Smooth muscle cell (in vitro differentiated cells): ENCODE data around the gene TMEM72. TPM values are rescaled to one million over a fixed set of nuclear protein-coding genes. Genes with fewer than 3 reads are reported as not detected.

Experiments
- DNase-seq: peaks from one replicate; lab custom pipeline; 2025; ENCODE audit not compliant: unreplicated experiment; lab: John Stamatoyannopoulos, UW
- H2AFZ ChIP-seq: fragments of 200-600 bp; sonication (generic); 2 replicates; pipeline ENCODE4 v1.6.0; 2016; ENCODE audit warnings: antibody characterized with exemption, low read depth, mild to moderate bottlenecking
- H3F3A ChIP-seq: fragments of 200-600 bp; sonication (generic); 2 replicates; pipeline ENCODE4 v1.6.0; 2017; ENCODE audit warnings: antibody characterized with exemption, low read depth
- H3K27ac ChIP-seq: fragments of 200-600 bp; sonication (generic); 2 replicates; pipeline ENCODE4 v1.5.1; 2016; ENCODE audit warnings: low read depth, mild to moderate bottlenecking
- H3K27me3 ChIP-seq: fragments of 200-600 bp; sonication (generic); 2 replicates; pipeline ENCODE4 v1.6.1; 2016; ENCODE audit warnings: low read depth, mild to moderate bottlenecking
- H3K36me3 ChIP-seq: fragments of 200-600 bp; sonication (generic); 2 replicates; pipeline ENCODE4 v1.5.1; 2016; ENCODE audit warnings: low read depth
- H3K4me1 ChIP-seq: fragments of 200-600 bp; sonication (generic); 2 replicates; pipeline ENCODE4 v1.5.1; 2016; ENCODE audit warnings: low read depth
- H3K4me2 ChIP-seq: fragments of 200-600 bp; sonication (generic); 2 replicates; pipeline ENCODE4 v1.6.0; 2016; ENCODE audit warnings: mild to moderate bottlenecking
- H3K4me3 ChIP-seq: fragments of 200-600 bp; sonication (generic); 2 replicates; pipeline ENCODE4 v1.5.1; 2016; ENCODE audit warnings: mild to moderate bottlenecking
- H3K79me2 ChIP-seq: fragments of 200-600 bp; sonication (generic); 2 replicates; pipeline ENCODE4 v1.6.0; 2016; ENCODE audit warnings: low read depth, mild to moderate bottlenecking
- H3K9ac ChIP-seq: fragments of 200-600 bp; sonication (generic); 2 replicates; pipeline ENCODE4 v1.6.0; 2016; ENCODE audit warnings: low read depth
- H3K9me3 ChIP-seq: fragments of 200-600 bp; sonication (generic); replicated peaks from 2 replicates; pipeline ENCODE4 v1.5.1; 2016; ENCODE audit warnings: low read depth
- H4K20me1 ChIP-seq: fragments of 200-600 bp; sonication (generic); 2 replicates; pipeline ENCODE4 v1.6.0; 2016; ENCODE audit warnings: low read depth
- WGBS: methylation state at CpG from one replicate; pipeline ENCODE4 v1.1.7; 2016; ENCODE audit warnings: low lambda C conversion rate; 5-methylcytosine and 5-hydroxymethylcytosine counted together
- polyA plus RNA-seq: library from polyadenylated mRNA; unstranded; fragments of >200 nt; fragmentation: Nextera tagmentation; extraction: Ambion mirVana; gene quantifications from 2 replicates; pipeline ENCODE4 v1.2.1, GENCODE V29; 2016
- total RNA-seq: library from RNA; depleted of rRNA; stranded (reverse); fragments of >200 nt; gene quantifications from 2 replicates; pipeline ENCODE4 v1.2.3, GENCODE V29; 2014
- TF ChIP-seq, protein P1 (sequence below): fragments of 200-600 bp; sonication (generic); IDR thresholded peaks from 2 replicates; pipeline ENCODE4 v1.5.1; 2017; ENCODE audit warnings: borderline replicate concordance, mild to moderate bottlenecking, antibody characterized with exemption; ENCODE audit not compliant: insufficient read depth, poor library complexity, severe bottlenecking

TMEM72 gene
- total and polyA plus RNA-seq, 2 experiments from 2014 or later = not detected

DNA sequence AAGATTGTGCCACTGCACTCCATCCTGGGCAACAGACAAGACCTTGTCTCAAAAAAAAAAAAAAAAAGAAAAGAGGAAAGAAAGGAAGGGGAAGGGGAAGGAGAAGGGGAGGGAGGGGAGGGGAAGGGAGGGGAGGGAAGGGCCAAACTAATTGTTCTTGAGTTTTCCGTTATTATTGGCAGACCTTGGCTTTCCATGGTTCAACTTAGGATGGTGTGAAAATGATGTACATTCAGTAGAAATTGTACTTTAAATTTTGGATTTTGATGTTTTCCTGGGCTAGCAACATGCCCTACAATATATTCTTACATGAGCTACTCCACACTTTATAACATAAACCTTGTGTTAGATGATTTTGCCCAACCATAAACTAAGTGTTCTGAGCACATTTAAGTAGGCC is 1.2 kb upstream of the TMEM72 start:
- 89% methylated on average over 1 of the region's 1 CpG for WGBS
- H3K9me3 ChIP-seq = no peaks in the 10 kb centered on the region
- H3K9ac ChIP-seq = no peak overlapping the region
- H3K4me2 ChIP-seq = no peak overlapping the region
- no peak for DNase-seq
- H3F3A ChIP-seq = no peaks in the 10 kb centered on the region
- H2AFZ ChIP-seq = no peak overlapping the region
- no peak overlapping the region for H3K4me3 ChIP-seq
- no peaks in the 10 kb centered on the region for H4K20me1 ChIP-seq
- H3K36me3 ChIP-seq = no peaks in the 10 kb centered on the region
- peaks cover 12% of the 10 kb centered on the region for H3K4me1 ChIP-seq
- H3K79me2 ChIP-seq = no peaks in the 10 kb centered on the region
- TF ChIP-seq, protein P1, sequence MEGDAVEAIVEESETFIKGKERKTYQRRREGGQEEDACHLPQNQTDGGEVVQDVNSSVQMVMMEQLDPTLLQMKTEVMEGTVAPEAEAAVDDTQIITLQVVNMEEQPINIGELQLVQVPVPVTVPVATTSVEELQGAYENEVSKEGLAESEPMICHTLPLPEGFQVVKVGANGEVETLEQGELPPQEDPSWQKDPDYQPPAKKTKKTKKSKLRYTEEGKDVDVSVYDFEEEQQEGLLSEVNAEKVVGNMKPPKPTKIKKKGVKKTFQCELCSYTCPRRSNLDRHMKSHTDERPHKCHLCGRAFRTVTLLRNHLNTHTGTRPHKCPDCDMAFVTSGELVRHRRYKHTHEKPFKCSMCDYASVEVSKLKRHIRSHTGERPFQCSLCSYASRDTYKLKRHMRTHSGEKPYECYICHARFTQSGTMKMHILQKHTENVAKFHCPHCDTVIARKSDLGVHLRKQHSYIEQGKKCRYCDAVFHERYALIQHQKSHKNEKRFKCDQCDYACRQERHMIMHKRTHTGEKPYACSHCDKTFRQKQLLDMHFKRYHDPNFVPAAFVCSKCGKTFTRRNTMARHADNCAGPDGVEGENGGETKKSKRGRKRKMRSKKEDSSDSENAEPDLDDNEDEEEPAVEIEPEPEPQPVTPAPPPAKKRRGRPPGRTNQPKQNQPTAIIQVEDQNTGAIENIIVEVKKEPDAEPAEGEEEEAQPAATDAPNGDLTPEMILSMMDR = no peak
- no peaks in the 10 kb centered on the region for H3K27me3 ChIP-seq
- no peak overlapping the region for H3K27ac ChIP-seq

DNA sequence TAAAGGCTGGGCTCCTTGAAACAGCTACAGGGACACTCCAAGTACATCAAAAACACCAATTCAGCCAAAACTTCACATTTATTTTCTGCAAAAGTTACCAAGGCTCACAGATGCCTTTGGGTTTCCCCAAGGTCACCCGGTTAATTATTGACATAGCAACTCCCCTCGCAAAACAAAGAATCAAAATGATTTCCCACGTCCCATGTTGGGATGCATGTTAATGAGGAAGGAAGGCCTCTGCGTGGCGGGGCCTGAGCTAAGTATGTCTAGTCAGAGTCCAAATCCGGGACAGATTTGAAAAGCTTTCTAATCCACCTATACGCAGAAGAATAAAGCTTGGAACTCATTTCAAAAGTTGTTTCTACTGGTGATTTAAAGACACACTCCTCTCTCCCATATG is 535 bp upstream of the TMEM72 start:
- TF ChIP-seq, protein P1 = no peak
- Histone ChIP-seq H3K36me3 (no peaks in the 10 kb centered on the region), H3F3A (no peaks in the 10 kb centered on the region), H3K4me1 (peaks cover 12% of the 10 kb centered on the region), H3K27me3 (no peaks in the 10 kb centered on the region), H3K4me3 (no peak overlapping the region), H4K20me1 (no peaks in the 10 kb centered on the region), H3K9me3 (no peaks in the 10 kb centered on the region), H3K9ac (no peak overlapping the region), H3K79me2 (no peaks in the 10 kb centered on the region), H2AFZ (no peak overlapping the region), H3K4me2 (no peak overlapping the region), H3K27ac (no peak overlapping the region)
- DNase-seq = no peak
- WGBS = 83% methylated on average over 7 of the region's 7 CpGs

DNA sequence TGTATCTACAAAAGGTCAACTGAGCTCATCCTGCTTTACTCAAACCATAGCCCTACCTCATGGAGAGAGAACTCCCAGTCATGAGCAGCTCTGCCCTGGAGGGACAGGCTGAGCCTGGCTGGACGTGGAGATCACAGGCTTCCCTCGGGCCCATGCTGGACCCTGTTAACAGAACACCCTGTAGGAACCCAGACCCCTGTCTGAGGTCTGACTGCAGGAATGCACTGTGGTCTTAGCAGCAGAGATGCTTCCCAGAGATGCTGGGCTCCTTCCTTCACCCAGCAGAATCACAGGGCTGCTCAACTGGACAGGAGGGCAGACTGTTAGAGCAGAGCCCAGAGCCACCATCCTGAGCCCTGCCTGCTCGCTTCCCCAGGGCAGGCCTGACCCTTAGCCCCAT is 814 bp downstream of the TMEM72 start:
- H2AFZ ChIP-seq = no peak overlapping the region

More for the DNA sequence above, 814 bp downstream of the TMEM72 start:
- Histone ChIP-seq H3K27ac (no peak overlapping the region), H3K4me3 (no peak overlapping the region), H3K36me3 (no peaks in the 10 kb centered on the region), H3F3A (no peaks in the 10 kb centered on the region), H3K4me2 (no peak overlapping the region), H3K27me3 (no peaks in the 10 kb centered on the region), H3K79me2 (no peaks in the 10 kb centered on the region), H3K4me1 (peaks cover 12% of the 10 kb centered on the region), H4K20me1 (no peaks in the 10 kb centered on the region), H3K9me3 (no peaks in the 10 kb centered on the region), H3K9ac (no peak overlapping the region)
- 75% methylated on average over 3 of the region's 3 CpGs for WGBS
- TF ChIP-seq, protein P1 = no peak
- DNase-seq = no peak
